Chondrocyte (in vitro differentiated cells): ENCODE results near the gene PMVK. TPM values are rescaled to one million over a fixed set of nuclear protein-coding genes. Genes with fewer than 3 reads are reported as not detected.

ENCODE experiments used
- DNase-seq: peaks from one replicate; pipeline ENCODE4 v3.0.0; 2021; ENCODE audit warnings: mixed read lengths, low spot score
- H3K27ac Mint-ChIP-seq: one replicate; pipeline ENCODE4 v1.8.0; 2021; ENCODE audit warnings: mild to moderate bottlenecking, moderate library complexity, mixed read lengths; ENCODE audit not compliant: unreplicated experiment
- H3K27me3 Mint-ChIP-seq: 2 replicates; pipeline ENCODE4 v1.8.0; 2021; ENCODE audit warnings: low read depth, mixed read lengths
- H3K36me3 Mint-ChIP-seq: 2 replicates; pipeline ENCODE4 v1.8.0; 2021; ENCODE audit warnings: low read depth, mixed read lengths
- H3K4me1 Mint-ChIP-seq: 2 replicates; pipeline ENCODE4 v1.8.0; 2021; ENCODE audit warnings: low read depth, mild to moderate bottlenecking, mixed read lengths
- H3K4me3 Mint-ChIP-seq: one replicate; pipeline ENCODE4 v1.8.0; 2021; ENCODE audit warnings: mild to moderate bottlenecking, moderate library complexity, mixed read lengths; ENCODE audit not compliant: unreplicated experiment
- H3K9me3 Mint-ChIP-seq: 2 replicates; pipeline ENCODE4 v1.8.0; 2021; ENCODE audit warnings: low read depth, mixed read lengths
- CTCF ChIP-seq: fragments of 200-600 bp; sonication (generic); IDR thresholded peaks from 2 replicates; pipeline ENCODE4 v1.5.0; 2021; ENCODE audit warnings: antibody characterized with exemption, mild to moderate bottlenecking, moderate library complexity
- total RNA-seq: library from RNA; stranded (reverse); gene quantifications from 3 replicates; pipeline ENCODE4 v1.2.1, GENCODE V29; 2021

Gene PMVK
- total RNA-seq, 1 donor from 2014 or later, result 27.5 TPM

DNA sequence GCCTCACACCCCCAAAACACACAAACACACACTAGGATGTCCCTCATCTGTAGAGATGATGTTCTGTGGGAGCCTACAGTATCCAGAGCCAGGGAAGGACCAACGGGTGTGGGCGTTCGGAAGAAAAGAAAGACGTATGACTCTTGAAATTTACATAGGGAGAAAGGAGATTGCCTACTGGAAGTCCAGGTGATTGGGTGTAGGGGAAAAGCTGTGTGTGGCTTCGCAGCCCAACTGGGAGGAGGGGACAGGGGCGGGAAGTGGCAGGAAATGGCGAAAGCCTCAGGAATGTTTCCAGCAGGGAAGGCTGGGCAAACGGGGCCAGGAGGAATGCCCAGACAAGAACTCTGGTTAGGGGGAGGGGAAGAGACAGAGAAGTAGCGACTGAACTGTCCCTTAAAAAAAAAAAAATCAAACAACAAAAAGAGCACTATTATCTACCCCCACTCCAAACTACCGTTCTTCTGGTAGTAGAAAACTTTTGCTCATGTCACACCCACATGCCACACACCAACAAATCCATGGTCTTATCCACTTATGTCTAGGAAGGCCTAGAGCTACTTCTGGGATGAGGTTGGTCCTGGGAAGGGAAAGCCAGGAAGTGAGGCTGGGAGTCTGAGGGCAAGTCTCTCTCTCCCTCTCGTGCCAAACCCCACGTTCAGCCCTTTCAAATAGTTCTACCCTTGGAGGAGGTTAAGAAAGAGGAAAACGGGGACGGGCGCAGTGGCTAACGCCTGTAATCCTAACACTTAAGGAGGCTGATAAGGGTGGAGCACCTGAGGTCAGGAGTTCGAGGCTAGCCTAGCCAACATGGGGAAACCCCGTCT, 36.2 kb upstream of the PMVK start:
- Mint-ChIP-seq H3K27ac (no peak overlapping the region), H3K9me3 (no peaks in the 10 kb centered on the region), H3K4me3 (no peak overlapping the region), H3K36me3 (peaks cover 9% of the 10 kb centered on the region), H3K27me3 (no peaks in the 10 kb centered on the region), H3K4me1 (peaks cover 48% of the 10 kb centered on the region)
- no peak for TF ChIP-seq CTCF
- no peak for DNase-seq

GRCh38 chr1:154972213-154972516, 35.6 kb upstream of the PMVK start:
- Mint-ChIP-seq H3K9me3 (no peaks in the 10 kb centered on the region), H3K36me3 (peaks cover 9% of the 10 kb centered on the region), H3K27me3 (no peaks in the 10 kb centered on the region), H3K4me1 (peaks cover 51% of the 10 kb centered on the region), H3K4me3 (no peak overlapping the region), H3K27ac (no peak overlapping the region)
- no peak for DNase-seq
- TF ChIP-seq CTCF, result no peak

- Mint-ChIP-seq H3K9me3 (no peaks in the 10 kb centered on the region), H3K4me3 (no peak overlapping the region), H3K36me3 (peaks cover 9% of the 10 kb centered on the region), H3K4me1 (peaks cover 52% of the 10 kb centered on the region), H3K27me3 (no peaks in the 10 kb centered on the region), H3K27ac (no peak overlapping the region)
- DNase-seq, result no peak
- no peak for TF ChIP-seq CTCF
Observed at GRCh38 chr1:154971341-154971998, 35.0 kb upstream of the PMVK start.

GRCh38 chr1:154970631-154971340, 34.3 kb upstream of the PMVK start, which contains the start of gene SHC1:
TSS of gene SHC1 (minus strand) at chr1:154970747. CDS start at chr1:154970526, 221 bp downstream.
- peaks cover 52% of the 10 kb centered on the region for H3K4me1 Mint-ChIP-seq
- no peak within 1 kb of the TSS for H3K27ac Mint-ChIP-seq
- peaks cover 9% of the 10 kb centered on the region for H3K36me3 Mint-ChIP-seq
- no peaks in the 10 kb centered on the region for H3K9me3 Mint-ChIP-seq
- no peak within 1 kb of the TSS for H3K4me3 Mint-ChIP-seq
- no peak for TF ChIP-seq CTCF
- peak; percentile 99 for DNase-seq
- H3K27me3 Mint-ChIP-seq, result no peaks in the 10 kb centered on the region

DNA sequence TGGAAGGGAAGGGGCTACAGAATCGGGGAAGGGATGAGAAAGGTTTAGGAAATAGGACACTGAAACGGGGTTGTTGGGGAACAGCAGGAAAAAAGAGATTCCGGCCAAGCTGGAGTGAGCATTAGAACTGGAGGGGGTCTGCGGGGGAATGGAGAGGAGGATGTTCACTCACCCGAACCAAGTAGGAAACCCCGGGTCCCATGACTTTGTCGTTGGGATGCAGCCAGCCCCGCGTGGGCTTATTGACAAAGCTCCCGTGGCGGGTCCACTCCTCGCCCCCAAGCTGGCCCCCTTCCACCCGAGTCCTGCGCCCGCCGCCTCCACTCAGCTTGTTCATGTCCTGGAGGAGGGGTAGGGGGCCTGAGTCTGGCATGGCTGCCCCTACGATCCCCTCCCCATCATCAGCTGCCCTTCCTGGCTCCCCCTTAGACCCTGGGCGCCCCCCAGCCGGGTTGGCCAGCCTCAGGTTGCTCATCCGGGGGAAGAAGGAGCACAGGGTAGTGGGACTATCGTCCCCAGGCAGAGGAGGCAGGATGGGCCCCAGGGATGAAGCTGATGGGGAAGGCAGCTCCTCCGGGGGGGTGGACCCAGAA, 33.4 kb upstream of the PMVK start:
- no peaks in the 10 kb centered on the region for H3K27me3 Mint-ChIP-seq
- H3K4me1 Mint-ChIP-seq, result peaks cover 52% of the 10 kb centered on the region
- H3K9me3 Mint-ChIP-seq, result no peaks in the 10 kb centered on the region
- H3K4me3 Mint-ChIP-seq, result no peak overlapping the region
- DNase-seq, result no peak
- peaks cover 15% of the 10 kb centered on the region for H3K36me3 Mint-ChIP-seq
- TF ChIP-seq CTCF, result no peak
- H3K27ac Mint-ChIP-seq, result no peak overlapping the region
